KMS-11 (cell line): Measurements from ENCODE around the gene KRTAP2-1.

Experiments
- H2AFZ ChIP-seq: fragments of 200-600 bp; sonication (generic); 2 replicates; pipeline ENCODE4 v1.6.1; 2016; ENCODE audit warnings: antibody characterized with exemption, mixed run types, low read depth
- H3K27ac ChIP-seq: fragments of 200-600 bp; sonication (generic); 2 replicates; pipeline ENCODE4 v1.6.1; 2016; ENCODE audit warnings: mild to moderate bottlenecking, mixed run types
- H3K27me3 ChIP-seq: fragments of 200-600 bp; sonication (generic); 2 replicates; pipeline ENCODE4 v1.6.1; 2017; ENCODE audit warnings: mild to moderate bottlenecking, low read depth, mixed run types, moderate library complexity; ENCODE audit not compliant: insufficient read depth
- H3K36me3 ChIP-seq: fragments of 200-600 bp; sonication (generic); 2 replicates; pipeline ENCODE4 v1.6.1; 2017; ENCODE audit warnings: mild to moderate bottlenecking, mixed run types; ENCODE audit not compliant: insufficient read depth
- H3K4me1 ChIP-seq: fragments of 200-600 bp; sonication (generic); 2 replicates; pipeline ENCODE4 v1.6.1; 2016; ENCODE audit warnings: mild to moderate bottlenecking, low read depth, mixed run types; ENCODE audit not compliant: poor library complexity, severe bottlenecking
- H3K4me2 ChIP-seq: fragments of 200-600 bp; sonication (generic); 2 replicates; pipeline ENCODE4 v1.7.0; 2016; ENCODE audit warnings: mild to moderate bottlenecking, mixed run types
- H3K4me3 ChIP-seq: fragments of 200-600 bp; sonication (generic); IDR thresholded peaks from 2 replicates; pipeline ENCODE4 v1.6.1; 2017; ENCODE audit warnings: low read depth, low read length, mixed read lengths; ENCODE audit not compliant: insufficient read depth
- H3K79me2 ChIP-seq: fragments of 200-600 bp; sonication (generic); 2 replicates; pipeline ENCODE4 v1.6.1; 2016; ENCODE audit warnings: low read depth, mixed run types; ENCODE audit not compliant: insufficient read depth
- H3K9ac ChIP-seq: fragments of 200-600 bp; sonication (generic); 2 replicates; pipeline ENCODE4 v1.6.1; 2016; ENCODE audit warnings: mild to moderate bottlenecking, mixed run types
- H4K20me1 ChIP-seq: fragments of 200-600 bp; sonication (generic); 2 replicates; pipeline ENCODE4 v1.6.1; 2016; ENCODE audit warnings: mild to moderate bottlenecking, mixed run types; ENCODE audit not compliant: insufficient read depth
- TF ChIP-seq, protein P1 (sequence below): fragments of 200-600 bp; sonication (generic); conservative IDR thresholded peaks from 2 replicates; pipeline ENCODE4 v1.6.1; 2017; ENCODE audit warnings: low read depth, mild to moderate bottlenecking, antibody characterized with exemption, low read length, moderate library complexity, mixed read lengths

Gene KRTAP2-1

DNA sequence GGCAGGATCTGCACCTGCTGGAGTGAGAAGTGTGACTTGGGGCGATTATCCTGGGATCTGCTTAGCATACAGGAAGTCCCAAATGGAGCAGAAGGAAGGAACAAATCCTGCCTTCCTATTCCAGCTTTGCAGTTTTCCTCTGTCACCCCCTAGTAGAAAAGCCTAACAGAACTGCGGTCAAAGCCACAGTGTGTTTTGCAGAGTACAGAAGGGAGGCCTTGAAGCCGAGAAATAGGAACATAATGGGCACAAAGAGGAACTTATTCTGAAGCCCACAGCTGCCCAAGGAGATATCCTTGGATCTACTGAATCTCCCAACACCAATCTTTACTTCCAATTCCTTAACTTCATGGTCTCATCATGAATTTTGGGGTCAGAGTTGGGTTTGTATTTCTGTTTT lies 28.6 kb downstream of the KRTAP2-1 start:
- Histone ChIP-seq H3K27me3 (no peaks in the 10 kb centered on the region), H3K36me3 (no peaks in the 10 kb centered on the region), H3K9ac (no peak overlapping the region), H3K4me1 (no peaks in the 10 kb centered on the region), H3K4me3 (no peak overlapping the region), H3K27ac (no peak overlapping the region), H2AFZ (no peak overlapping the region), H4K20me1 (no peaks in the 10 kb centered on the region), H3K79me2 (no peaks in the 10 kb centered on the region), H3K4me2 (no peak overlapping the region)
- TF ChIP-seq, protein P1, sequence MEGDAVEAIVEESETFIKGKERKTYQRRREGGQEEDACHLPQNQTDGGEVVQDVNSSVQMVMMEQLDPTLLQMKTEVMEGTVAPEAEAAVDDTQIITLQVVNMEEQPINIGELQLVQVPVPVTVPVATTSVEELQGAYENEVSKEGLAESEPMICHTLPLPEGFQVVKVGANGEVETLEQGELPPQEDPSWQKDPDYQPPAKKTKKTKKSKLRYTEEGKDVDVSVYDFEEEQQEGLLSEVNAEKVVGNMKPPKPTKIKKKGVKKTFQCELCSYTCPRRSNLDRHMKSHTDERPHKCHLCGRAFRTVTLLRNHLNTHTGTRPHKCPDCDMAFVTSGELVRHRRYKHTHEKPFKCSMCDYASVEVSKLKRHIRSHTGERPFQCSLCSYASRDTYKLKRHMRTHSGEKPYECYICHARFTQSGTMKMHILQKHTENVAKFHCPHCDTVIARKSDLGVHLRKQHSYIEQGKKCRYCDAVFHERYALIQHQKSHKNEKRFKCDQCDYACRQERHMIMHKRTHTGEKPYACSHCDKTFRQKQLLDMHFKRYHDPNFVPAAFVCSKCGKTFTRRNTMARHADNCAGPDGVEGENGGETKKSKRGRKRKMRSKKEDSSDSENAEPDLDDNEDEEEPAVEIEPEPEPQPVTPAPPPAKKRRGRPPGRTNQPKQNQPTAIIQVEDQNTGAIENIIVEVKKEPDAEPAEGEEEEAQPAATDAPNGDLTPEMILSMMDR: no peak

DNA sequence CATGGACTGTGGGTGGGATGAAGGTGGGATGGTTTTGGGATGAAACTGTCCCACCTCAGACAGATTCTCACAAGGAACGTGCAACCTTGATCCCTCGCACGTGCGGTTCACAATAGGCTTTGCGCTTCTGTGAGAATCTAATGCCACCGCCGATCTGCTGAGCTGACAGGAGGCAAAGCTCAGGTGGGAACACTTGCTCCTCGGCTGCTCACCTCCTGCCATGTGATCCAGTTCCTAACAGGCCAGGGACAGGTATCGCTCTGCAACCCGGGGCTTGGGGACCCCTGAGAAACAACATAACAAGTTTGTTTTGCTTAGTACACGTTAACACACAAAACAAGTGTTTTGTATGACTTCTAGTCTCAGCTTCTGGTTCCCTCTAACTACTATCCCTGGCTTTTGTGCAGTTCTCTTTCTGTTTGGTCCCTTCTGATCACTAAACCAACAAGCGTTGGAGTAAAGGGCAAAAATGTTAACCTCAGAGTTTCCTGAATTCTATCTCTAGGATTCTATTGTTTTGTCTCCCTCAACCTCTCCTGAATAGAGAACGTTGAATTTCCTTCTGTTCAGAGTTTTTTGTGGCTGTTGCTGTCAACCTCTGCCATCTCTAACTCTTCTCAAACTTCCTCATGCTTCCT lies 30.4 kb downstream of the KRTAP2-1 start:
- no peak overlapping the region for H2AFZ ChIP-seq
- H4K20me1 ChIP-seq: no peaks in the 10 kb centered on the region
- H3K27ac ChIP-seq: no peak overlapping the region
- no peak overlapping the region for H3K4me2 ChIP-seq
- H3K27me3 ChIP-seq: no peaks in the 10 kb centered on the region
- H3K36me3 ChIP-seq: no peaks in the 10 kb centered on the region
- H3K4me1 ChIP-seq: no peaks in the 10 kb centered on the region
- TF ChIP-seq, protein P1: no peak
- no peak overlapping the region for H3K9ac ChIP-seq
- no peaks in the 10 kb centered on the region for H3K79me2 ChIP-seq
- no peak overlapping the region for H3K4me3 ChIP-seq

DNA sequence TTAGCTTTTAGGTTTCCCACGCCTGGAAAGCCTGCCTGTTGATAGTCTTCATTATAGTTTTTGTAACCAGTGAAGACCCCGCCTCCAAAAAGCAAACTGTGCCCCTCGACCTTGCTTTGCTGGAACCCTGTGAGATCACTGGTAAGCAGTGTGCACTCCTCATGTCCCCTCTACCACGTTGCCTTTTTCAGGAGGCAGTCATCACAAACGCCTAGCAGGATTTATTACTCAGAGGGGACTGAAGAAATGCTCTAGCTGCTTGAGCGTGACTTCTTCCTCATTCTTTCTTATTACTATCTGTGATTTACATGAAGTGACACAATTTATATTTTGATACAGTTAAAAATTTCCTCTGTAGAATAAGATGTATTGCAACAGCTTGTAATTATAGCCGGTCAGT lies 31.7 kb downstream of the KRTAP2-1 start:
- no peak overlapping the region for H3K9ac ChIP-seq
- no peaks in the 10 kb centered on the region for H3K4me1 ChIP-seq
- no peaks in the 10 kb centered on the region for H3K27me3 ChIP-seq
- H3K4me2 ChIP-seq: no peak overlapping the region
- no peak overlapping the region for H2AFZ ChIP-seq
- H3K79me2 ChIP-seq: no peaks in the 10 kb centered on the region
- H3K27ac ChIP-seq: no peak overlapping the region
- TF ChIP-seq, protein P1: no peak
- no peaks in the 10 kb centered on the region for H3K36me3 ChIP-seq
- no peak overlapping the region for H3K4me3 ChIP-seq
- H4K20me1 ChIP-seq: no peaks in the 10 kb centered on the region

DNA sequence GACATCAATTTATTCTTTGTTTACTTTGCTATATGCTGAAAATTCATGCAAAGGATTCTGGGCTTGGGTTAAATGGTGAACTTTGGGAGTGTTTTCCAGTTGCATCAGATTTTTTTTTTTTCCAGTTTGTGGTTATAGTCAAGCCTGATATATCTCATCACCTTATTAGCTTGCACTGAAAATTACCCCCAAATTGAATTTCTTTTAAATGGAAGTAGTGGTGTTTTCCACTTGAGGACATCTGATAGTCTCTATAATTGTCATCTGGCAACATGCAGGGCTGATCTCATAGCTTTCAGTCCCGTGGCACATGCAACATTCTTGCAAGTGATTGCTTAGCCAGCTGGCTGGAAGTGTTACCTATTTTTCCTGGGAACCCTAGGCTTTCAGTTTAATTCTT lies 33.5 kb downstream of the KRTAP2-1 start:
- Histone ChIP-seq H3K4me1 (no peaks in the 10 kb centered on the region), H3K27ac (no peak overlapping the region), H3K36me3 (no peaks in the 10 kb centered on the region), H3K4me3 (no peak overlapping the region), H2AFZ (no peak overlapping the region), H3K79me2 (no peaks in the 10 kb centered on the region), H4K20me1 (no peaks in the 10 kb centered on the region), H3K27me3 (no peaks in the 10 kb centered on the region), H3K9ac (no peak overlapping the region), H3K4me2 (no peak overlapping the region)
- TF ChIP-seq, protein P1: no peak
